H1 (cell line): ENCODE measurements around the gene DPP10. TPM values are rescaled to one million over a fixed set of nuclear protein-coding genes. Genes with fewer than 3 reads are reported as not detected.

ENCODE experiments used
- CTCF ChIA-PET: fragments of 300-600 bp; sonication (Branson Sonifier 250); formaldehyde crosslinking; loops from one replicate; lab custom pipeline; 2021; ENCODE audit not compliant: partially characterized antibody; lab: Charles Lee
- POLR2A ChIA-PET: fragments of 300-600 bp; sonication (Branson Sonifier 250); formaldehyde crosslinking; loops from one replicate; lab custom pipeline; 2021; ENCODE audit warnings: inconsistent platforms; ENCODE audit not compliant: partially characterized antibody; lab: Charles Lee
- DNase-seq, 2 experiments: peaks; one replicate each; pipeline versions ENCODE4 v3.0.0 to v3.0.0-alpha.2; 2010 to 2022; ENCODE audit warnings: low spot score in 2 of 2, low read depth in 1 of 2, mixed read lengths in 1 of 2
- FAIRE-seq: peaks from 2 replicates; lab custom pipeline; 2011; peaks lifted over from hg19 to GRCh38; lab: Jason Lieb, UNC
- H2AFZ ChIP-seq: 2 replicates; pipeline ENCODE4 v1.8.1; 2012; ENCODE audit warnings: low read length, inconsistent platforms
- H2AK5ac ChIP-seq: 2 replicates; pipeline ENCODE4 v1.6.1; 2013; ENCODE audit warnings: low read depth, low read length
- H2BK120ac ChIP-seq: replicated peaks from 2 replicates; pipeline ENCODE3; 2013; ENCODE audit warnings: low read depth, low read length, inconsistent platforms
- H2BK12ac ChIP-seq: 2 replicates; pipeline ENCODE4 v1.6.1; 2013; ENCODE audit warnings: low read depth, low read length
- H2BK15ac ChIP-seq: 2 replicates; pipeline ENCODE4 v1.6.1; 2013; ENCODE audit warnings: low read length
- H2BK20ac ChIP-seq: 2 replicates; pipeline ENCODE4 v1.6.1; 2013; ENCODE audit warnings: low read length
- H2BK5ac ChIP-seq: 2 replicates; pipeline ENCODE4 v1.6.1; 2013; ENCODE audit warnings: low read depth, low read length
- H3K14ac ChIP-seq: 2 replicates; pipeline ENCODE4 v1.6.1; 2013; ENCODE audit warnings: inconsistent platforms; ENCODE audit not compliant: insufficient read length
- H3K18ac ChIP-seq: 2 replicates; pipeline ENCODE4 v1.6.1; 2013; ENCODE audit warnings: low read length; ENCODE audit errors: extremely low read depth
- H3K23ac ChIP-seq: 2 replicates; pipeline ENCODE4 v1.6.1; 2013; ENCODE audit warnings: inconsistent platforms; ENCODE audit not compliant: insufficient read length
- H3K23me2 ChIP-seq: 2 replicates; pipeline ENCODE4 v1.6.1; 2013; ENCODE audit warnings: low read depth, low read length
- H3K27ac ChIP-seq: 2 replicates; pipeline ENCODE4 v1.6.1; 2011; ENCODE audit warnings: low read depth, low read length, inconsistent platforms
- H3K27me3 ChIP-seq, 4 experiments: replicated peaks in 1 of 4; 1 replicate in 1 of 4; 2 replicates in 3 of 4; pipeline versions ENCODE4 v1.6.1 to v1.8.1; 2011 to 2013; ENCODE audit warnings: low read length in 3 of 4, mild to moderate bottlenecking in 3 of 4, inconsistent platforms in 2 of 4, mixed read lengths in 2 of 4, moderate library complexity in 1 of 4; ENCODE audit not compliant: control insufficient read depth in 3 of 4, insufficient read depth in 3 of 4; ENCODE audit errors: extremely low read depth in 1 of 4
- H3K36me3 ChIP-seq, 4 experiments: 2 replicates each; pipeline versions ENCODE4 v1.6.1 to v1.8.1; 2011 to 2013; ENCODE audit warnings: mild to moderate bottlenecking in 4 of 4, low read length in 3 of 4, moderate library complexity in 2 of 4, control low read depth in 1 of 4, inconsistent platforms in 1 of 4; ENCODE audit not compliant: insufficient read depth in 4 of 4, control insufficient read depth in 2 of 4
- H3K4ac ChIP-seq: replicated peaks from 2 replicates; pipeline ENCODE3; 2013; ENCODE audit warnings: low read length, low read depth, mixed read lengths, inconsistent platforms; ENCODE audit not compliant: insufficient read length
- H3K4me1 ChIP-seq, 4 experiments: replicated peaks in 1 of 4; 1 replicate in 1 of 4; 2 replicates in 3 of 4; pipeline versions ENCODE4 v1.6.1 to v1.8.1; 2011 to 2013; ENCODE audit warnings: low read length in 3 of 4, inconsistent platforms in 2 of 4, mixed read lengths in 1 of 4; ENCODE audit not compliant: insufficient read depth in 4 of 4, control insufficient read depth in 3 of 4
- H3K4me2 ChIP-seq, 2 experiments: 2 replicates each; pipeline versions ENCODE4 v1.6.1 to v1.8.1; 2011 to 2013; ENCODE audit warnings: low read depth in 2 of 2, low read length in 2 of 2, control low read depth in 1 of 2, inconsistent platforms in 1 of 2, mild to moderate bottlenecking in 1 of 2; ENCODE audit not compliant: insufficient read depth in 1 of 2
- H3K4me3 ChIP-seq, 4 experiments: fragments of 200-600, 300-600 bp in 1 of 4; sonication (generic), shearing (Covaris generic), sonication (Bioruptor Twin) in 1 of 4; 2 replicates each; pipeline versions ENCODE4 v1.5.1 to v1.8.1; 2011 to 2016; ENCODE audit warnings: low read length in 4 of 4, low read depth in 3 of 4, control low read depth in 2 of 4, inconsistent platforms in 2 of 4, mild to moderate bottlenecking in 2 of 4, mixed read lengths in 1 of 4, moderate library complexity in 1 of 4; ENCODE audit not compliant: insufficient read depth in 2 of 4; ENCODE audit errors: extremely low read depth in 1 of 4
- H3K56ac ChIP-seq: replicated peaks from 2 replicates; pipeline ENCODE3; 2013; ENCODE audit warnings: low read depth, mild to moderate bottlenecking, mixed read lengths, low read length, inconsistent platforms; ENCODE audit not compliant: insufficient read length
- H3K79me1 ChIP-seq: 2 replicates; pipeline ENCODE4 v1.6.1; 2013; ENCODE audit warnings: low read depth, low read length, control low read depth
- H3K79me2 ChIP-seq, 2 experiments: 2 replicates each; pipeline versions ENCODE4 v1.6.1 to v1.8.1; 2012 to 2013; ENCODE audit warnings: low read length in 2 of 2, mild to moderate bottlenecking in 2 of 2, inconsistent platforms in 1 of 2; ENCODE audit not compliant: insufficient read depth in 2 of 2, control insufficient read depth in 1 of 2
- H3K9ac ChIP-seq, 4 experiments: replicated peaks in 1 of 4; 1 replicate in 1 of 4; 2 replicates in 3 of 4; pipeline versions ENCODE4 v1.6.1 to v1.8.1; 2011 to 2013; ENCODE audit warnings: low read depth in 3 of 4, low read length in 3 of 4, control low read depth in 2 of 4, mild to moderate bottlenecking in 2 of 4, moderate library complexity in 2 of 4, inconsistent platforms in 1 of 4; ENCODE audit errors: extremely low read depth in 1 of 4
- H3K9me3 ChIP-seq, 2 experiments: 2 replicates each; pipeline versions ENCODE4 v1.6.1 to v1.8.1; 2012 to 2013; ENCODE audit warnings: mild to moderate bottlenecking in 2 of 2, moderate library complexity in 2 of 2, control low read depth in 1 of 2, inconsistent platforms in 1 of 2, low read depth in 1 of 2, low read length in 1 of 2, mixed read lengths in 1 of 2; ENCODE audit not compliant: insufficient read depth in 2 of 2
- H4K20me1 ChIP-seq, 2 experiments: replicated peaks in 1 of 2; 2 replicates each; pipeline versions ENCODE3 to v1.8.1; 2011 to 2013; ENCODE audit warnings: inconsistent platforms in 2 of 2, low read length in 2 of 2, mild to moderate bottlenecking in 1 of 2; ENCODE audit not compliant: insufficient read depth in 2 of 2, control insufficient read depth in 1 of 2
- H4K5ac ChIP-seq: 2 replicates; pipeline ENCODE4 v1.6.1; 2013; ENCODE audit warnings: low read length, low read depth, mixed read lengths, inconsistent platforms; ENCODE audit not compliant: insufficient read length
- H4K8ac ChIP-seq: 2 replicates; pipeline ENCODE4 v1.8.0; 2013; ENCODE audit warnings: mild to moderate bottlenecking, moderate library complexity, low read length, inconsistent platforms; ENCODE audit not compliant: insufficient read depth; ENCODE audit errors: extremely low read depth
- H4K91ac ChIP-seq: replicated peaks from 2 replicates; pipeline ENCODE3; 2013; ENCODE audit warnings: low read length, mixed read lengths, inconsistent platforms; ENCODE audit not compliant: insufficient read length
- BACH1 ChIP-seq: IDR thresholded peaks from 2 replicates; pipeline ENCODE4 v1.6.1; 2012; ENCODE audit warnings: low read length, improper control_type of control experiment
- CBX8 ChIP-seq: fragments of 300-800, 300-1000 bp; sonication (generic); IDR thresholded peaks from 2 replicates; pipeline ENCODE4 v1.7.1; 2016; ENCODE audit warnings: low read depth, low read length, borderline replicate concordance
- CREB1 ChIP-seq: IDR thresholded peaks from 2 replicates; pipeline ENCODE4 v1.6.1; 2012; ENCODE audit warnings: inconsistent platforms
- CTCF ChIP-seq, 3 experiments: IDR thresholded peaks; 1 replicate in 2 of 3; 2 replicates in 1 of 3; pipeline versions ENCODE4 v1.5.1 to v1.6.1; 2011; ENCODE audit warnings: low read length in 3 of 3, mild to moderate bottlenecking in 3 of 3, inconsistent platforms in 2 of 3, low read depth in 1 of 3, moderate library complexity in 1 of 3; ENCODE audit not compliant: insufficient read depth in 1 of 3; ENCODE audit errors: control extremely low read depth in 1 of 3
- EZH2 ChIP-seq: fragments of 200-600 bp; sonication (generic); IDR thresholded peaks from 2 replicates; pipeline ENCODE4 v1.7.1; 2012; ENCODE audit warnings: low read depth, mild to moderate bottlenecking, moderate library complexity, low read length, inconsistent platforms; ENCODE audit not compliant: severe bottlenecking
- FOSL1 ChIP-seq: IDR thresholded peaks from 2 replicates; pipeline ENCODE4 v1.6.1; 2011; ENCODE audit warnings: mild to moderate bottlenecking, low read depth, low read length, moderate library complexity; ENCODE audit not compliant: insufficient read depth
- KDM5A ChIP-seq: fragments of 200-600 bp; IDR thresholded peaks from 2 replicates; pipeline ENCODE4 v1.7.1; 2012; ENCODE audit warnings: mild to moderate bottlenecking, low read length, inconsistent platforms, mixed read lengths
- PHF8 ChIP-seq: fragments of 200-600 bp; sonication (generic); conservative IDR thresholded peaks from 2 replicates; pipeline ENCODE4 v1.7.1; 2012; ENCODE audit warnings: low read depth, mild to moderate bottlenecking, inconsistent platforms, low read length, moderate library complexity
- RBBP5 ChIP-seq: IDR thresholded peaks from 2 replicates; pipeline ENCODE4 v1.7.1; 2012; ENCODE audit warnings: low read depth, mild to moderate bottlenecking, inconsistent platforms, low read length, moderate library complexity, borderline replicate concordance
- RXRA ChIP-seq: IDR thresholded peaks from 2 replicates; pipeline ENCODE4 v1.6.1; 2011; ENCODE audit warnings: low read depth, mild to moderate bottlenecking, low read length, moderate library complexity; ENCODE audit not compliant: insufficient read depth
- SRF ChIP-seq: IDR thresholded peaks from 2 replicates; pipeline ENCODE4 v1.6.1; 2011; ENCODE audit warnings: mild to moderate bottlenecking, low read depth, low read length, moderate library complexity
- TCF12 ChIP-seq: IDR thresholded peaks from 2 replicates; pipeline ENCODE4 v1.6.1; 2011; ENCODE audit warnings: low read depth, mild to moderate bottlenecking, low read length
- TEAD4 ChIP-seq: IDR thresholded peaks from 2 replicates; pipeline ENCODE4 v1.6.1; 2012; ENCODE audit warnings: low read depth, low read length, inconsistent platforms, mixed read lengths
- WGBS, 2 experiments: shearing (Covaris generic) in 1 of 2; methylation state at CpG; one replicate each; pipeline versions ENCODE4 v1.1.6 to v1.1.7; 2013 to 2015; ENCODE audit warnings: low lambda C conversion rate in 2 of 2, mixed read lengths in 2 of 2, inconsistent platforms in 1 of 2, low coverage in 1 of 2, missing lambda C conversion rate in 1 of 2; ENCODE audit not compliant: insufficient replicate concordance in 2 of 2, insufficient coverage in 1 of 2, insufficient read length in 1 of 2; ENCODE audit errors: extremely low coverage in 1 of 2, missing lambda C conversion rate in 1 of 2; 5-methylcytosine and 5-hydroxymethylcytosine counted together
- polyA plus RNA-seq, 7 experiments: library from polyadenylated mRNA; depleted of rRNA in 3 of 7; stranded (reverse) in 5 of 7; unstranded in 2 of 7; fragments of >200 nt in 5 of 7; fragments of 200-250 nt in 2 of 7; gene quantifications; 1 replicate in 5 of 7; 2 replicates in 1 of 7; 4 replicates in 1 of 7; pipeline versions ENCODE4 v1.2.1 to v1.2.3, GENCODE V29; 2011 to 2013; ENCODE audit warnings: missing spikeins in 2 of 7, mixed read lengths in 2 of 7
- total RNA-seq: library from RNA; stranded (reverse); fragmentation: NEBNext Ultra II Directional; extraction: Animal tissue kit (Norgen Biotek cat#: 25700); gene quantifications from 2 replicates; pipeline ENCODE4 v1.2.1, GENCODE V29; 2021

The DPP10 gene
- total and polyA plus RNA-seq, 2 of the 8 experiments (the other 6 are each of a cell fraction or from before 2014, with no cell fraction given), result 3.3 to 7.2 TPM

- H3K79me1 ChIP-seq, result no peaks in the 10 kb centered on the region
- H2BK20ac ChIP-seq, result no peak overlapping the region
- ChIA-PET CTCF (no interaction called here), POLR2A (no interaction called here)
- no peak overlapping the region for H3K18ac ChIP-seq
- H3K4me2 ChIP-seq, result no peak overlapping the region
- H2BK15ac ChIP-seq, result no peak overlapping the region
- H4K5ac ChIP-seq, result no peak overlapping the region
- H2AK5ac ChIP-seq, result no peak overlapping the region
- H3K36me3 ChIP-seq, result no peaks in the 10 kb centered on the region
- no peak overlapping the region for H4K8ac ChIP-seq
- H3K9me3 ChIP-seq, result no peaks in the 10 kb centered on the region
- WGBS, 2 experiments, result 92% methylated on average over 1 of the region's 1 CpG; no CpG with 5 or more reads in 1 of the 2 experiments
- no peaks in the 10 kb centered on the region for H3K79me2 ChIP-seq
- no peaks in the 10 kb centered on the region for H3K27me3 ChIP-seq
- H2AFZ ChIP-seq, result no peak overlapping the region
- H2BK12ac ChIP-seq, result no peak overlapping the region
- no peak overlapping the region for H3K23ac ChIP-seq
- H2BK5ac ChIP-seq, result no peak overlapping the region
- no peaks in the 10 kb centered on the region for H3K23me2 ChIP-seq
- no peak overlapping the region for H3K56ac ChIP-seq
- H4K20me1 ChIP-seq, result no peaks in the 10 kb centered on the region
- no peak overlapping the region for H3K9ac ChIP-seq
- no peak overlapping the region for H3K14ac ChIP-seq
- no peak overlapping the region for H4K91ac ChIP-seq
- no peak overlapping the region for H2BK120ac ChIP-seq
- FAIRE-seq, result no peak
- H3K4me1 ChIP-seq, result no peaks in the 10 kb centered on the region
- no peak for DNase-seq
- no peak overlapping the region for H3K4ac ChIP-seq
- no peak overlapping the region for H3K4me3 ChIP-seq
- H3K27ac ChIP-seq, result no peak overlapping the region
- TF ChIP-seq TEAD4 (no peak), RBBP5 (no peak), CREB1 (no peak), SRF (no peak), FOSL1 (no peak), RXRA (no peak), BACH1 (no peak), CTCF (IDR thresholded peaks at IDR 0.05; ENCODE audit: control extremely low read depth in 1 of 3, insufficient read depth in 1 of 3, low read depth in 1 of 3, low read length in 3 of 3) (no peak), TCF12 (no peak), CBX8 (no peak), PHF8 (no peak), KDM5A (no peak), EZH2 (no peak)
Measured at GRCh38 chr2:115277366-115277765, 834.9 kb downstream of the DPP10 start.
